HEK293 (cell line): ENCODE measurements around the gene CSF3R.

ENCODE experiments used
- CTCF ChIA-PET: fragments of 350-600 bp; formaldehyde crosslinking; extraction: SDS; loops from one replicate; lab custom pipeline; 2021; ENCODE audit warnings: antibody characterized with exemption; lab: Yijun Ruan, JAX
- POLR2A ChIA-PET: fragments of 300-600 bp; formaldehyde crosslinking; extraction: SDS; loops from one replicate; lab custom pipeline; 2020; ENCODE audit warnings: antibody characterized with exemption, inconsistent platforms; lab: Yijun Ruan, JAX
- H3K27ac ChIP-seq: fragments of 200-500 bp; sonication (Bioruptor generic); 2 replicates; pipeline ENCODE4 v1.5.1; 2014; ENCODE audit warnings: low read depth, low read length, control low read depth, inconsistent platforms; ENCODE audit errors: extremely low read depth
- H3K36me3 ChIP-seq, 2 experiments: fragments of 200-500 bp in 1 of 2; sonication (Bioruptor generic) in 1 of 2; 1 replicate in 1 of 2; 2 replicates in 1 of 2; pipeline ENCODE4 v1.5.1; 2014 to 2017; ENCODE audit warnings: inconsistent platforms in 2 of 2, low read length in 2 of 2; ENCODE audit not compliant: control insufficient read depth in 2 of 2, insufficient read depth in 1 of 2
- H3K4me1 ChIP-seq: fragments of 200-500 bp; sonication (Bioruptor generic); 2 replicates; pipeline ENCODE4 v1.5.1; 2014; ENCODE audit warnings: mild to moderate bottlenecking, low read length, inconsistent platforms; ENCODE audit not compliant: control insufficient read depth, insufficient read depth
- H3K4me3 ChIP-seq: 2 replicates; pipeline ENCODE4 v1.5.1; 2011; ENCODE audit warnings: low read depth, mild to moderate bottlenecking, control low read depth, low read length, moderate library complexity
- H3K9me3 ChIP-seq: fragments of 200-500 bp; sonication (Bioruptor generic); 2 replicates; pipeline ENCODE4 v1.5.1; 2014; ENCODE audit warnings: low read depth, low read length, inconsistent platforms; ENCODE audit not compliant: control insufficient read depth, insufficient read depth
- BCL11B ChIP-seq: fragments of 450-650 bp; formaldehyde crosslinking; IDR thresholded peaks from 2 replicates; pipeline ENCODE4 v1.5.1; 2016; ENCODE audit warnings: low read depth, missing biosample characterization, missing genetic modification characterization
- HOXA7 ChIP-seq: sonication (generic); formaldehyde crosslinking; IDR thresholded peaks from 2 replicates; pipeline ENCODE4 v1.8.1; 2022; ENCODE audit warnings: missing genetic modification reagents, borderline replicate concordance
- HOXC10 ChIP-seq: sonication (generic); formaldehyde crosslinking; IDR thresholded peaks from 2 replicates; pipeline ENCODE4 v1.8.1; 2023; ENCODE audit warnings: mild to moderate bottlenecking, missing genetic modification reagents
- REPIN1 ChIP-seq: fragments of 450-650 bp; formaldehyde crosslinking; IDR thresholded peaks from 2 replicates; pipeline ENCODE4 v1.5.1; 2017; ENCODE audit warnings: missing biosample characterization, missing genetic modification characterization, low read depth
- SP2 ChIP-seq: fragments of 450-650 bp; formaldehyde crosslinking; IDR thresholded peaks from 2 replicates; pipeline ENCODE4 v1.5.1; 2016; ENCODE audit warnings: missing biosample characterization, missing genetic modification characterization
- SP7 ChIP-seq: fragments of 450-650 bp; formaldehyde crosslinking; IDR thresholded peaks from 2 replicates; pipeline ENCODE4 v1.5.1; 2016; ENCODE audit warnings: missing biosample characterization, missing genetic modification characterization
- YY1 ChIP-seq: fragments of 450-650 bp; formaldehyde crosslinking; IDR thresholded peaks from 2 replicates; pipeline ENCODE4 v1.5.1; 2018; ENCODE audit warnings: missing biosample characterization, missing genetic modification characterization
- ZFP37 ChIP-seq: fragments of 450-650 bp; formaldehyde crosslinking; IDR thresholded peaks from 2 replicates; pipeline ENCODE4 v1.5.1; 2016; ENCODE audit warnings: missing biosample characterization, missing genetic modification characterization
- ZIC2 ChIP-seq: fragments of 450-650 bp; formaldehyde crosslinking; IDR thresholded peaks from 2 replicates; pipeline ENCODE4 v1.5.1; 2016; ENCODE audit warnings: missing biosample characterization, missing genetic modification characterization
- ZNF114 ChIP-seq: fragments of 450-650 bp; formaldehyde crosslinking; IDR thresholded peaks from 2 replicates; pipeline ENCODE4 v1.5.0; 2017; ENCODE audit warnings: missing biosample characterization, missing genetic modification characterization
- ZNF121 ChIP-seq: fragments of 450-650 bp; formaldehyde crosslinking; IDR thresholded peaks from 2 replicates; pipeline ENCODE4 v1.5.1; 2016; ENCODE audit warnings: missing biosample characterization, missing genetic modification characterization
- ZNF138 ChIP-seq: fragments of 450-650 bp; formaldehyde crosslinking; IDR thresholded peaks from 2 replicates; pipeline ENCODE4 v1.5.1; 2016; ENCODE audit warnings: missing biosample characterization, missing genetic modification characterization, borderline replicate concordance
- ZNF140 ChIP-seq: fragments of 450-650 bp; formaldehyde crosslinking; IDR thresholded peaks from 2 replicates; pipeline ENCODE4 v1.5.1; 2016; ENCODE audit warnings: missing biosample characterization, missing genetic modification characterization
- ZNF146 ChIP-seq: fragments of 450-650 bp; formaldehyde crosslinking; IDR thresholded peaks from 2 replicates; pipeline ENCODE4 v1.5.1; 2016; ENCODE audit warnings: missing biosample characterization, missing genetic modification characterization
- ZNF175 ChIP-seq: fragments of 450-650 bp; formaldehyde crosslinking; IDR thresholded peaks from 2 replicates; pipeline ENCODE4 v1.5.1; 2016; ENCODE audit warnings: missing biosample characterization, missing genetic modification characterization
- ZNF211 ChIP-seq: fragments of 450-650 bp; formaldehyde crosslinking; IDR thresholded peaks from 2 replicates; pipeline ENCODE4 v1.5.1; 2016; ENCODE audit warnings: low read depth, missing biosample characterization, missing genetic modification characterization
- ZNF274 ChIP-seq, 2 experiments: fragments of 200-500 bp in 1 of 2; fragments of 450-650 bp in 1 of 2; sonication (Bioruptor generic) in 1 of 2; formaldehyde crosslinking in 1 of 2; IDR thresholded peaks; 2 replicates each; pipeline versions ENCODE4 v1.5.1 to v1.6.1; 2014 to 2016; ENCODE audit warnings: borderline replicate concordance in 1 of 2, inconsistent platforms in 1 of 2, low read length in 1 of 2, missing biosample characterization in 1 of 2, missing genetic modification characterization in 1 of 2
- ZNF292 ChIP-seq: fragments of 450-650 bp; formaldehyde crosslinking; IDR thresholded peaks from 2 replicates; pipeline ENCODE4 v1.5.1; 2016; ENCODE audit warnings: low read depth, missing biosample characterization, missing genetic modification characterization, borderline replicate concordance
- ZNF366 ChIP-seq: fragments of 450-650 bp; formaldehyde crosslinking; conservative IDR thresholded peaks from 2 replicates; pipeline ENCODE4 v1.5.1; 2016; ENCODE audit warnings: missing biosample characterization, missing genetic modification characterization
- ZNF514 ChIP-seq: fragments of 450-650 bp; formaldehyde crosslinking; IDR thresholded peaks from 2 replicates; pipeline ENCODE4 v1.5.1; 2016; ENCODE audit warnings: missing biosample characterization, missing genetic modification characterization
- ZNF529 ChIP-seq: fragments of 450-650 bp; formaldehyde crosslinking; IDR thresholded peaks from 2 replicates; pipeline ENCODE4 v1.5.1; 2017; ENCODE audit warnings: missing genetic modification characterization, missing biosample characterization; ENCODE audit not compliant: insufficient replicate concordance
- ZNF530 ChIP-seq: fragments of 450-650 bp; formaldehyde crosslinking; IDR thresholded peaks from 2 replicates; pipeline ENCODE4 v1.5.1; 2016; ENCODE audit warnings: low read depth, missing biosample characterization, missing genetic modification characterization
- ZNF548 ChIP-seq: fragments of 450-650 bp; formaldehyde crosslinking; IDR thresholded peaks from 2 replicates; pipeline ENCODE4 v1.5.1; 2016; ENCODE audit warnings: missing biosample characterization, missing genetic modification characterization
- ZNF561 ChIP-seq: fragments of 450-650 bp; IDR thresholded peaks from 2 replicates; pipeline ENCODE4 v1.5.1; 2018; ENCODE audit warnings: missing biosample characterization, missing genetic modification characterization, borderline replicate concordance
- ZNF571 ChIP-seq: fragments of 450-650 bp; formaldehyde crosslinking; IDR thresholded peaks from 2 replicates; pipeline ENCODE4 v1.5.0; 2017; ENCODE audit warnings: missing biosample characterization, missing genetic modification characterization
- ZNF626 ChIP-seq: fragments of 450-650 bp; sonication (Bioruptor Pico); formaldehyde crosslinking; IDR thresholded peaks from 2 replicates; pipeline ENCODE4 v1.5.1; 2018; ENCODE audit warnings: missing biosample characterization, missing genetic modification characterization, inconsistent platforms
- ZNF629 ChIP-seq: fragments of 450-650 bp; formaldehyde crosslinking; IDR thresholded peaks from 2 replicates; pipeline ENCODE4 v1.5.1; 2017; ENCODE audit warnings: missing biosample characterization, missing genetic modification characterization
- ZNF658 ChIP-seq: fragments of 450-650 bp; formaldehyde crosslinking; IDR thresholded peaks from 2 replicates; pipeline ENCODE4; 2016; ENCODE audit warnings: missing biosample characterization, missing genetic modification characterization
- ZNF660 ChIP-seq: fragments of 450-650 bp; IDR thresholded peaks from 2 replicates; pipeline ENCODE4 v1.5.1; 2018; ENCODE audit warnings: missing biosample characterization, mild to moderate bottlenecking, missing genetic modification characterization
- ZNF670 ChIP-seq: fragments of 450-650 bp; formaldehyde crosslinking; IDR thresholded peaks from 2 replicates; pipeline ENCODE4 v1.5.1; 2016; ENCODE audit warnings: missing biosample characterization, missing genetic modification characterization, low read depth
- ZNF677 ChIP-seq: fragments of 450-650 bp; IDR thresholded peaks from 2 replicates; pipeline ENCODE4 v1.5.0; 2018; ENCODE audit warnings: missing biosample characterization, mild to moderate bottlenecking, missing genetic modification characterization, moderate library complexity
- ZNF843 ChIP-seq: fragments of 450-650 bp; formaldehyde crosslinking; IDR thresholded peaks from 2 replicates; pipeline ENCODE4 v1.5.1; 2016; ENCODE audit warnings: missing biosample characterization, missing genetic modification characterization
- ZXDB ChIP-seq: fragments of 450-650 bp; formaldehyde crosslinking; IDR thresholded peaks from 2 replicates; pipeline ENCODE4 v1.5.1; 2016; ENCODE audit warnings: missing biosample characterization, missing genetic modification characterization
- TF ChIP-seq, protein P1 (sequence below): fragments of 450-650 bp; formaldehyde crosslinking; IDR thresholded peaks from 2 replicates; pipeline ENCODE4; 2016; ENCODE audit warnings: missing biosample characterization, missing genetic modification characterization
- TF ChIP-seq, protein P2 (sequence below): fragments of 450-650 bp; formaldehyde crosslinking; IDR thresholded peaks from 2 replicates; pipeline ENCODE4 v1.5.1; 2016; ENCODE audit warnings: missing biosample characterization, missing genetic modification characterization

The CSF3R gene

GRCh38 chr1:36463803-36464604, 18.7 kb downstream of the CSF3R start, which contains the start of gene MRPS15:
TSS of gene MRPS15 (minus strand) at chr1:36464384. CDS start at chr1:36464275, 109 bp downstream.
- no peaks in the 10 kb centered on the region for H3K9me3 ChIP-seq
- POLR2A ChIA-PET = interaction anchor here (0.5 to 2.3 kb wide), 11 partner anchors 10 to 315 kb away, joined by 3 to 54 read pairs (median 4); partner anchors contain the start of genes LSM10, OSCP1, STK40 and TRAPPC3
- H3K4me1 ChIP-seq = no peaks in the 10 kb centered on the region
- peak within 1 kb of the TSS; percentile 93 for H3K4me3 ChIP-seq
- H3K36me3 ChIP-seq = peaks cover 6 to 36% of the 10 kb centered on the region in 2 experiments
- H3K27ac ChIP-seq = peak within 1 kb of the TSS; percentile 56
- CTCF ChIA-PET = interaction anchor here (0.7 kb wide), 1 partner anchor 957 kb away, joined by 3 read pairs; no protein-coding TSS in a partner anchor
- TF ChIP-seq REPIN1 (tag by site-specific recombination) = no peak
- peak; percentile 86 for TF ChIP-seq ZNF561
- TF ChIP-seq ZNF548 = no peak
- TF ChIP-seq ZNF843 (tag by site-specific recombination) = peak; percentile 62
- TF ChIP-seq ZNF629 = peak; percentile 96
- TF ChIP-seq, protein P1, sequence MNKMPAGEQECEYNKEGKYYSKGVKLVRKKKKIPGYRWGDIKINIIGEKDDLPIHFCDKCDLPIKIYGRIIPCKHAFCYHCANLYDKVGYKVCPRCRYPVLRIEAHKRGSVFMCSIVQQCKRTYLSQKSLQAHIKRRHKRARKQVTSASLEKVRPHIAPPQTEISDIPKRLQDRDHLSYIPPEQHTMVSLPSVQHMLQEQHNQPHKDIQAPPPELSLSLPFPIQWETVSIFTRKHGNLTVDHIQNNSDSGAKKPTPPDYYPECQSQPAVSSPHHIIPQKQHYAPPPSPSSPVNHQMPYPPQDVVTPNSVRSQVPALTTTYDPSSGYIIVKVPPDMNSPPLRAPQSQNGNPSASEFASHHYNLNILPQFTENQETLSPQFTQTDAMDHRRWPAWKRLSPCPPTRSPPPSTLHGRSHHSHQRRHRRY (tag by site-specific recombination) = no peak
- TF ChIP-seq SP2 = peak; percentile 37
- no peak for TF ChIP-seq ZNF140 (tag by site-specific recombination)
- TF ChIP-seq ZNF292 (tag by site-specific recombination) = no peak
- TF ChIP-seq ZNF114 (tag by site-specific recombination) = no peak
- no peak for TF ChIP-seq ZNF626
- no peak for TF ChIP-seq ZNF529
- TF ChIP-seq ZNF211 (tag by site-specific recombination) = no peak
- TF ChIP-seq BCL11B (tag by site-specific recombination) = no peak
- TF ChIP-seq ZFP37 (tag by site-specific recombination) = 0 out of 2 replicates have a peak, but pooled peaks have one; percentile 78
- TF ChIP-seq SP7 (tag by site-specific recombination) = peak; percentile 94
- peak; percentile 99 for TF ChIP-seq YY1 (tag by site-specific recombination)
- TF ChIP-seq, protein P2, sequence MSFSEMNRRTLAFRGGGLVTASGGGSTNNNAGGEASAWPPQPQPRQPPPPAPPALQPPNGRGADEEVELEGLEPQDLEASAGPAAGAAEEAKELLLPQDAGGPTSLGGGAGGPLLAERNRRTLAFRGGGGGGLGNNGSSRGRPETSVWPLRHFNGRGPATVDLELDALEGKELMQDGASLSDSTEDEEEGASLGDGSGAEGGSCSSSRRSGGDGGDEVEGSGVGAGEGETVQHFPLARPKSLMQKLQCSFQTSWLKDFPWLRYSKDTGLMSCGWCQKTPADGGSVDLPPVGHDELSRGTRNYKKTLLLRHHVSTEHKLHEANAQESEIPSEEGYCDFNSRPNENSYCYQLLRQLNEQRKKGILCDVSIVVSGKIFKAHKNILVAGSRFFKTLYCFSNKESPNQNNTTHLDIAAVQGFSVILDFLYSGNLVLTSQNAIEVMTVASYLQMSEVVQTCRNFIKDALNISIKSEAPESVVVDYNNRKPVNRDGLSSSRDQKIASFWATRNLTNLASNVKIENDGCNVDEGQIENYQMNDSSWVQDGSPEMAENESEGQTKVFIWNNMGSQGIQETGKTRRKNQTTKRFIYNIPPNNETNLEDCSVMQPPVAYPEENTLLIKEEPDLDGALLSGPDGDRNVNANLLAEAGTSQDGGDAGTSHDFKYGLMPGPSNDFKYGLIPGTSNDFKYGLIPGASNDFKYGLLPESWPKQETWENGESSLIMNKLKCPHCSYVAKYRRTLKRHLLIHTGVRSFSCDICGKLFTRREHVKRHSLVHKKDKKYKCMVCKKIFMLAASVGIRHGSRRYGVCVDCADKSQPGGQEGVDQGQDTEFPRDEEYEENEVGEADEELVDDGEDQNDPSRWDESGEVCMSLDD (tag by site-specific recombination) = peak; percentile 85
- TF ChIP-seq ZNF514 (tag by site-specific recombination) = no peak
- TF ChIP-seq ZNF670 (tag by site-specific recombination) = no peak
- no peak for TF ChIP-seq ZNF658
- peak; percentile 79 for TF ChIP-seq ZIC2
- 0 out of 2 replicates have a peak, but pooled peaks have one; percentile 21 for TF ChIP-seq ZNF366 (tag by site-specific recombination)
- TF ChIP-seq ZNF530 (tag by site-specific recombination) = no peak
- TF ChIP-seq ZNF146 (tag by site-specific recombination) = peak; percentile 23; the same call in 1 of the 2 replicates
- no peak for TF ChIP-seq HOXA7 (CRISPR knock-in tag)
- TF ChIP-seq ZNF175 = no peak
- TF ChIP-seq ZNF274 (IDR thresholded peaks at IDR 0.05; ENCODE audit: low read length) = no peak
- TF ChIP-seq ZNF274 (tag by site-specific recombination; IDR thresholded peaks at IDR 0.05; ENCODE audit: borderline replicate concordance) = no peak
- TF ChIP-seq ZXDB (tag by site-specific recombination) = peak; percentile 96
- TF ChIP-seq ZNF138 (tag by site-specific recombination) = no peak
- TF ChIP-seq ZNF677 (tag by site-specific recombination) = no peak
- TF ChIP-seq ZNF571 (tag by site-specific recombination) = no peak
- TF ChIP-seq ZNF660 (tag by site-specific recombination) = peak; percentile 96
- TF ChIP-seq HOXC10 = no peak
- no peak for TF ChIP-seq ZNF121 (tag by site-specific recombination)
